NK-92 treated with Interleukin-12 subunit alpha and Interleukin-12 subunit beta, amount 100 ng/mL, for 24 hours (cell line): ENCODE results near the gene WDR45B.

ENCODE experiments used
- DNase-seq: peaks from one replicate; lab custom pipeline; 2025; lab: John Stamatoyannopoulos, UW

WDR45B gene

DNA sequence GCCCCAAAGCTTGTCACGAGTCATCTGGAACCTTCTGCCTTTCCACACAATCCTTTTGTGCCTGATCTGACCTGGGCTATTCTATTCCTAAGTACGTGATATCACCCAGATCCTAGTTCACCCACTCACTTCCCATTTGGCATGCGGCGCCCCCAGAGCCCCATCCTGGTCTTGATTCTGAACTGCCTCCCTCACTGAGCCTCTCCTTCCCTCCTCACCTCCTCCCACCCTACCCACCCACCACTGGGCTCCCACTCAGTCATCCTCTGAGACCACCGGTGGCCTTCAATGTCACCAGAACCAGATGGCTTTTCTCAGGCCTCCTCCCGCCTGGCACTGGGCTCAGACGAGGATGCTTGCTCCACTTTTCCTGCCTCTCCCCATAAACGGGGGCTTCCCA is 18.5 kb downstream of the WDR45B start:
- DNase-seq: no peak

DNA sequence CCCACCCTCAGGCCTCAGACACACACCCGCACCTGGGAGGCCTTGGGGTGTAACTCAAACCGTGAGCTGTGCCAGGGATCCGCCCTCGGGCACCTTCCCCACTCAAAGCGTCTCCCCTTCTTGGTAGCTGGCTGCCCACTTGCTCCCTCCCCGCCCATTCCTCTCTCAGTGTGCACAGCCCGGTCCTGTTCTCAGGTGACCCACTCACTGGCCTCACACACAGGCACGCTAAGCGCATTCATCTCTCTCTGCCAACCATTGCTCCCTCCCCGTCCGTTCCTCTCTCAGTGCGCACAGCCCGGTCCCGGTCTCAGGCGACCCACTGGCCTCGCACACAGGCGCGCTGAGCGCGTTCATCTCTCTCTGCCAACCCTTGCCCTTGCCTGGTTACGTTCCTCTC is 20.8 kb downstream of the WDR45B start:
- no peak for DNase-seq

DNA sequence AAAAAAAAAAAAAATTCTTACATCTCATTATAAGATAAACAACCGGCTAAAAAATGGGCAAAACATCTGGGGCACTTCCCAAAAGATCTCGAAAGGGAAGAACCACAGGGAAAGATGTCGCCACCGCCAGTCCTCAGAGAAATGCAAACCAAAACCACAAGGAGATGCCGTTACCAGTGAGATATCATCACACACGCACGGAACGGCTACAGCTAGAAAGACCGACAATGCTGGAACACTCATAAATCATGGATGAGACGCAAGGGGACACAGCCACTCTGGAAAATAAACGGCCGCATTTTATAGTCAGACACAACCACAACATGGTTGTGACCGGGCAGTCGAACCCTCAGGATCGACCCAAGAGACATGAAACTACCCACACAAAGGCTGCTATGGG is 24.5 kb downstream of the WDR45B start:
- no peak for DNase-seq

DNA sequence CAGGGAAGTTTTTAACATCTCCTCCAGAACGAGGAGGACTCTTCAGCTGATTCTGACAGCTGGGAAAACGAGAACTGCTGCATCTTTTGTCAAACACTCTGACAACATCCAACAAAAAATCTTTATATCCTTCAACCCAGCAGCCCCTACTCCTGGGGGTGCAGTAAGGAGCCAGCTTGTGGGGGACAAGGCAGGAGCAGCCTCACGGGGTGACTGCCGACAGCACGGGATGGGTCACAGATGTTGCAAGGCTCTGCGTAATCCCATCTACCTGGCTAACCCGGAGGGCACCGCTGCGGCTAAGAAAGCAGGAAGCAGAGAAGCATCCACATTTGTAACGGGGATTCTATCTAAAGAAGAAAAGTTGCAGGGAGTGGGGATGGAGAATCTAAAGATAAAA is 28.6 kb downstream of the WDR45B start:
- DNase-seq: no peak

DNA sequence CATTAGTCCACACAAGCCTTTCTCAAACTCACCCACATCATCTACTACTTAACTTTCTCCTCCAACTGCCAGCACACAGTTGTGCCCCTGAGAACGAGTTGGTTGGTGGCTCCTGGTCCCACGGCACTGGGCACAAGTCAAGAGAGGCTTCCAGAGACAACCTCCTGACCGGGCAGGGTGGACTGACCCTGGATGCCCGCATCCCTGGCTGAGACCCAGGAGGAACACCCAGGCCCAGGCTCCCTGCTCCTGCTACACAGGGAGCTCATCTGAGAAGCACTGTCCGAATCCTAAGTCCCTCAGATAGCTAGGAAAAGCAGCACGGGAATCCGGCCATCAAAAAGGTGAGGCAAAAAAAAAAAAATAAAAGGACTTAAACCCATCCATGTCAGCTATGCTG is 29.0 kb downstream of the WDR45B start:
- DNase-seq: no peak

DNA sequence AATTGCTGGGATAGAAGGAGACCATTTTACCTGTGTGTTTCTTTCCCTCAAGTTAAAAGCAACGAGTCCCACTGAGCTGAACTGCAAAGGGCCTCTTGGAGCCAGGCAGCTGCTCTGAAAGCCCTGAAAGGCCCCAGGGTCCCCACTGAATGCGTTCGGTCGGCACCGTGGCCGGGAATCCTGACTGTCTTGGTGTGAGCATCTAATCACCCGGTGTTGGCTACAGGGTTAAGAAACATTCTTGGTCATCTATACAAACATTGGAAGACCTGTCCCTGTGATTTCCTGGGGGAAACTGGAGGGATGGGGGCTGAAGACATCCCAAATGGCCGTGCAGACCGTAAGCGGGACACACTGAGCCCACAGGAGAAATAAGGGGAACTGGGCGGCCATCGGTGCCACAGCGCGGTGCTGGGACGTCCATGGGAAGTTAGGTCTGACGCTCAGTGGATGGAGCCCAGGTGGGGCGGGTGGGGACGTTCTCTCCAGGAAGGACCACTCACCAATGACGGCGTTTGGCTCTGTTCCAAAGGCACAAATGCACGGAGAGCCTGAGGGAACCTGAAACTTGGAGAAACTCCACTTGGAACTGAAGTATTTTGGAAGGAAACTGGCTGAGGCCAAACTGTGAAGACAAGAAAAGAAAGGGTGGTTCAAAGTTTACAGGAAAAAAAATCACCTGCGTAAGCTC is 32.1 kb downstream of the WDR45B start:
- DNase-seq: no peak

DNA sequence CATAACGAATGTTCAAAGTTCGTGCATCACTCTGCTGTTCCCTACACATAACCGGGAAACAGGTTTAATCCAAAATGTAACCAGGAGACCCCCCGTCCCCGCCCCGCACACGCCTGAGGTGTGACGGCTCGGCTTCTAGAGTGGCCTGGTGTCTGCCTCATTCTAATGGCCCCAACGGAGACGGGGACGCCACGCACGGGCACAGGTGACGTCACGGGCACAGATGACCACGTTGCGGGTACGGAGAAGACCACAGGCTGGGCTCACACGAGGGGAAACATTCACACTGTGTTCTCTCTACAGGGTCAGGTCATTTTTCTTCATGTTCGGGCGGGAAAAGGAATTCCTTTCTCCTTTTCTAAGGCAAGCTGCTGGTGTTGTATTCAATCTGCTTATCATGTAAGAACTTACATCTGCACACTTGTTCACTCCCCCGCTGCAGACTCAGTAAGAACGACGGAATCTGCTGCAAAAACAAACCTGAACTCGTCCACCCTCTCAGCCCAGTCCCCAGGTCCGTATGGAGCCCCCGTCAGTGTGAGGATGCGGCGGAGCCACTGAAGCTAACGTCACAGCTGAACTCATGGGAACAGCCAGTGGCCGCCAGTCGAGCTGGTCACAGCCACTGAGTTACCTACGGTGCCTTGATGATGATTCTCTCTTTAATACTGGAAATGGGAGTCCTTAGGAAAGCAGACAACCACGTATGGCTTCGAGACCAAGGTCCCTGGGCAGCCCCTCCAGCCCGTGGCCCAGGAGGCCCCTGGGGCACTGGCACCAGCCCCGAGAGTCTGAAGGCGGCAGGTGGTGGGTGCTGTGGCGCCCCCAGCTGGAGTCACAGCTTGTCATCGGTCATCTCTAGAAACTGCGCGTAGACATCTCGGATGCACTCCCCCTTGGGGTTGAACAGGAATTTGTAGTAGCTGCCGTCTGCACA is 32.9 kb downstream of the WDR45B start:
- DNase-seq: no peak

DNA sequence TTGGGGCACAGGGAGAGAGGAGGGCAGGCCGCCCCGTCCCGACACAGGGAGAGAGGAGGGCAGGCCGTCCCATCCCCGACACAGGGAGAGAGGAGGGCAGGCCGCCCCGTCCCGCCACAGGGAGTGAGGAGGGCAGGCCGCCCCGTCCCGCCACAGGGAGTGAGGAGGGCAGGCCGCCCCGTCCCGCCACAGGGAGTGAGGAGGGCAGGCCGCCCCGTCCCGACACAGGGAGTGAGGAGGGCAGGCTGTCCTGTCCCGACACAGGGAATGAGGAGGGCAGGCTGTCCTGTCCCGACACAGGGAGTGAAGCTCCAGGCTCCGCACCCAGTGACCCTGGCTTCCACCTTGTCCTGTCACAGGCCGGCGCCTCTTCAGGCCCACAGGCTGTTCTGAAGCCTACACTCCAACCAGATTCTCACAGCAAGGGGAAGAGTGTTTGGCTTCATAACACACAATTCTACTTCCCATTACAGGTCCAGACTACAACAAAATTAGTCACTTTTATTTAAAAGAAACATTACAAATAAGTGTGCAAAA is 34.1 kb downstream of the WDR45B start:
- DNase-seq: no peak

DNA sequence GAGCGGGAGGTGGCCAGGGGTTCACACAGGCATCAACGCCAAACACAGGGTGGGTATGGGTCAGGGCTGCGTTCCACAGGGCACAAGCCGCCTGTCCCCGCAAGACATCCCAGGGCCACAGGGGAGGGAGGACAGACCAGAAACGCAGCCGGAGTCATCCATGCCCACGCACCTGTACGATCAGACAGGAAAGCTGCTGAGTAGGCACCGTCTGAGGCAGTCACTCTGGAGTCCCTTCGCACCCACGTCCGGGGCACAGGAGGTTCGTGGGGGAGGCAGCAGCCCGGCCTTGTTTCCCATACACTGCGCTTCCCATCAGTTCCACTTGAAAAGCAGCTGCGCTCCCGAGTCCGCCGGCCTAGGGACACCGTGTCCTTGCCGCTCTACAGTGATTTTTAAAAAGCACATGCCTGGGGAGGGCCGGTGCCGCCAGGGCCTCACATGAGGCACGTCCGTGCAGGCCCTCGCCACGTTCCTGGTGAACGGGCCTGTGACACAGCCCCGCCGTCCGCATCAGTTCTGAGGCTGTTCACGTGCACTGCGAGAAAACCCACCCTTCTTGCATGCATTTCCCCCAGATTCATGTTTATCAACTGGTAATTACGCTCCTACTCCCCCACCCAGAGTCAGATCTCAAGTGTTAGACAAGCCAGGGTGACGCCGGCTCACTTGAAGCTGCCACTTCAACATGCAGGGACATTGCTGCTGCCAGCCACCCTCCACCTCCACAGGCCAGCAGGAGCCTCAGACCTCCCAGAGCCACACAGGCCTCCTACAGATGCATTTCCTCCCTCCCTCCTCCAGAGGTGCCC is 34.8 kb downstream of the WDR45B start:
- no peak for DNase-seq

DNA sequence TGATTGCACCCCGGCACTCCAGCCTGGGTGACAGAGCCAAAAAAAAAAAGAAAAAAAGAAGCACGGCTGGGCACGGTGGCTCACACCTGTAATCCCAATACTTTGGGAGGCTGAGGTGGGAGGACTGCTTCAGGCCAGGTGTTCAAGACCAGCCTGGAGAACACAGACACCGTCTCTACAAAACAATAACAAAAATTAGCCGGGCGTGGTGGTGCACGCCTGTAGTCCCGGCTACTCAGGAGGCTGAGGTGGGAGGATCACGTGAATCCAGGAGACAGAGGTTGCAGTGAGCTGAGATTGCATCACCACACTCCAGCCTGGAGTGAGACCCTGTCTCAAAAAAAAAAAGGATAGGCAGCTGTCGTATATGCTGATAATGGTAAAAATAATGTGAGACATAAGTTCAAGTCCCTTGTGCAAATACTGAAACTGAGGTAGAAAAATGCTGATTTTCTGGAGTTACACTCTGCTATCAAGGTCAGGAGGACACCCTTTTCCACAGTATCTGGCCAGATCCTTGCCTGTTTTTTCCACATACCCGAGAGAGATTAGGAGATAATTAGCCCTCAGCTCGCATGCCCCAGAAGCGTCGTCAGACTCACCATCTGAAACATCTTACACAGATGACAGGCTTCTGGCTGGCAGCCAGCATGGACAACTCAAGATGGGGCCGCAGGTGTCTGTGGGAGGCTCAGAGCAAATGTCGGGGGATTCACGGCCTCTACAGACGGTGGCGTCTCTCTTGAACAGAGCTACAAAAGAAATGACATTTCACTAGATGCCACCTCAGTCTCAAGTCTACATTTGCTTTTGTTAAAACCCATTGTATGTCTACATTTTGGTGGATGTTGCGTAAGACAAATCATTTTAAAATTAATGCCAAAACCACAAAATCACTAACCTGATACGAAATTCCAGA is 36.8 kb downstream of the WDR45B start:
- no peak for DNase-seq

DNA sequence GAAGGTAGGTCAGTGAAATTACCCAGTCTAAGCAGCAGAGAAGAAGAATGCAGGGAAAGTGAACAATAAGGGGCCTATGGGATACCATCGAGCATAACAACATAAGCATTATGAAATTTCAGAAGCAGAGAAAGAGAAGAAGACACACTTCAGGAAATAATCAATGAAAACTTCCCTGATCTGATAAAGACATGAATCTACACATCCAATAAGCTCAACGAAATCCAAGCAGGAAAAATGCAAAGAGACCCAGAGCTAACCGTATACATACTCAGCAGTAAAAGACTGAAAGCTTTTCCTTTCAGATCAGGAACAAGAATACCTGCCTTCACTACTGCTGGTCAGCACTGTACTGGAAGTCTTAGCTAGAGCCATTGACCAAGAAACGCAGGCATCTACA is 38.6 kb downstream of the WDR45B start:
- DNase-seq: no peak

DNA sequence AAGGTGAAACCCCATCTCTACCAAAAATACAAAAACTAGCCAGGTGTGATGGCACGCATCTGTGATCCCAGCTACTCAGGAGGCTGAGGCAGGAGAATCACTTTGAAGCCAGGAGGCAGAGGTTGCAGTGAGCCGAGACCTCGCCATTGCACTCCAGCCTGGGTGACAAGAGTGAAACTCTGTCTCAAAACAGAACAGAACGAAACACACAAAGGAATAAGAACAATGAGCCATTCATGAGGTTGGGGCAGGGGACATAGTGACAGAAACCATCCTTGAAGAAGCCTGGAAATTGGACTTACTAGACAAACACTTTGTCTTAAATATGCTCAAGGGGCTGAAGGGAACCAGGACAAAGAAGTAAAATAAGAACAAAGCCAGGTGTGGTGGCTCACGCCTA is 39.4 kb downstream of the WDR45B start:
- DNase-seq: no peak

DNA sequence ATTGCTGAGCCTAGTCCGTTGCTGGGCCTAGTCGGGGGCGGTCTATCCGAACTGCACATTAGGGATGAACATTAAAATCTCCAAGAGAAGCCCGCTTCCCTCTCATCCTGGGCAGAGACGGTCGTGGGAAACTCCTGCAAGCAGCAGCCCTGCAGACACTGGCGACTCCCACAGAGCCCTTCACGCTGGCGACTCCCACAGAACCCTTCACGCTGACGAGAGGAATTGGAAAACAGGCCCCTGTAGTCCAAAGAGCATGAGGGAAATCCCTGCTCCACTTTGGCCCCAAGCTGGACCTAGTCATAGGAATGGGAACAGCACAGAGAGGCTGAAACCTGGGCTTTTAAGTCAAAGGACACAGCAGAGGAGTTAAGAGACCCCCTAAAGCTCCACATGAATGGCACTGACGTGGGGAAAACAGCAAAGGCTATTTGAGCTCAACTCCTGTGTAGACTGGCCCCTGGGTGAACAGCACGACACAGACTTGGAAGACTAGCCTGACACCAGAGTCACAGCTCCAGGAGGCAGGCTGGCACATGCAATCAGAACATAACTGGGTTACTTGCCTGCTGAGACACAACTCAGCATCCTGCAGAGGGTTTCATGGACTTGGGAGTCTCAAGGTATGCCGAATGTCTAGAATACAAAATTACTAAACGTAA is 42.2 kb downstream of the WDR45B start:
- no peak for DNase-seq

DNA sequence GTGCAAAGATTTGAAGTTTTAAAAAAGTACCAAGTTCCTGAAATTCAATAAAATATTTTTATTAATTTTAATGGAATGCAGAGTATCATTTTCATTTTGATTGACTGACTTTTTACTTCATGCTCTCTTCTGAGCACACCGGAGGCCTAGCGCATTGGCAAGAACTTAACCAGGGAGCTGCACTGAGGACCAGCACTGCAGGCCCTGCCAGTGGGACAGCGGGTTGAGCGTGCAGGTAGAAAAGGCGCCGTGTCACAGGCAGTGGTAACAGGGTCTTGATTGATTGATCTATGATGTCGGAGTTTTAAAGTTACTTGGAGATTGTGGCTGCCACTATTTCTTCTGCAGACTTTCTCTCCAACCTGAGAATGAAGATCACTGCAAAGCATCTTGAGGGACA is 43.7 kb downstream of the WDR45B start:
- no peak for DNase-seq

DNA sequence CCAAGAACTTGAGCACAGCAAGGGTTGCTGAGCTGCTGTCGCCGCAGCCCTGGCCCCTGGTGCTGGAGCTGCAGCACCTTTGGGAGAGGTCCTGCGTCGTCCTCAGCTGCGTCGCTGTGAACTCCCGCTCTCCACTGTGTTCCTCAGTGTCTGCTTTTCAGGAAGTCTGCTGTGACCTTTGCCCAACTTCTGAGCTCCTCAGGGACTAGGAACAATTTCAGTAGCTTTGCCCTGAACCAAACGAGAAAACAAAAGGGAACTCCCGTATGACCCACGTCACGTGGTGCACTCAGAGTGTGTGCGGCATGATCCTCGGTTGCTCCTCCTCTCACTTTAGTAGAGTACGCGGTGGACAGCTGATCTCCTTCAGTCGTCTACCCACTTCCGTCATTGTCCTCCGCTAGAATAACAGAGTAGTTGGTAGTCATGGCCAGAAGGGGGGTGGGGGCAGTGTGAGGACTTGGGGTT is 44.2 kb downstream of the WDR45B start:
- DNase-seq: no peak

DNA sequence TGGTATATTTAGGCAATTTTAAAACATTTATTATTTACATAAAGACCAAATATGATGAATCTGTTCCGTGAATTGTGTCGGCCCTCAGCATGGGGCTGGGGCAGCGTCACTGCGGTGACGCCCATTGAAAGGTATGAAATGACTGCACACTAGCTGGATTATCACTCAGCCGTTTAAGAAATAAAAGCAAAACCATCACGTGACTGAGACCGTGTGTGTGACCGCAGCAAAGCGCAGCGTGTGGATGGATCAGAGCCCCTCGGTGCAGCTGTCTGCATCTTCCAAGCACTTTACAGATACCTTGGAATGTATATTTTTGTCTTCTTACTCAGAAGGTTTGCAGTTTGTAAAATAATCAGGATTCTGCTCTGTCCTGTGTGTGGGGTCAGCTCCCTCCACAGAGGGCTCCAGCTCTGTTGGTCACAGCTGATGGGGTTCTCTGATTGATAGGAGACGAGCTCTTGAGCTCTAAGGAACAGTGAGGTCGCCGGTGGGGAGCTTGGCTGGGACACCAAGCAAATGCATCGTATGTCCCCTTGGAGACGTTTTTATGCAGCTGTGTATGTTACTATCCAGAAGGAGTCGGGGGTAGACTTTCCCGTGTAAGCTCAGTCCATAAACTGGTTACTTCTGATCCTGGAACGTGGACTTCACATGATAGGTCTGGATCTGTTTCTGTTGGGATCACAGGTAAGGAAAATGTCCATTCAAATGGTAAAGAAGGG is 45.1 kb downstream of the WDR45B start:
- DNase-seq: no peak

DNA sequence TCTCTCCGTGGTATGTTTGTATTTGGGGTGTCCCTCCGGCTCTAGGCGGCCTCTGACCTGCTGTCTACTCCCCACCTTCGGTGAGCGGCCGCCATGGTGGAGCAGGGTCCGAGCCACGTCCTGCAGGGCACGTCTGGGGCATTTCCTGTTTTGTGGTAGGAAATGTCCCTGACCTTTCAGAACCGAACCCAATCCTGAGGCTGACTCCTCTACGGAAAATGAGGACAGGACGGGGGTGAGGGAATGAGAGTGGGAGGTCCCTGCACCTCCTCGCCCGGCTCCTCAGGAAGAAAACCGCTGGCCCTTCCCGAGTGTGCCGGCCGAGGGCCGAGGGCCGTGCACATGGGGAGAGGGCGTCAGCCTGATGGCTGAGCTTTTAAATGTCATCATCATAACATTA is 45.8 kb downstream of the WDR45B start:
- no peak for DNase-seq

DNA sequence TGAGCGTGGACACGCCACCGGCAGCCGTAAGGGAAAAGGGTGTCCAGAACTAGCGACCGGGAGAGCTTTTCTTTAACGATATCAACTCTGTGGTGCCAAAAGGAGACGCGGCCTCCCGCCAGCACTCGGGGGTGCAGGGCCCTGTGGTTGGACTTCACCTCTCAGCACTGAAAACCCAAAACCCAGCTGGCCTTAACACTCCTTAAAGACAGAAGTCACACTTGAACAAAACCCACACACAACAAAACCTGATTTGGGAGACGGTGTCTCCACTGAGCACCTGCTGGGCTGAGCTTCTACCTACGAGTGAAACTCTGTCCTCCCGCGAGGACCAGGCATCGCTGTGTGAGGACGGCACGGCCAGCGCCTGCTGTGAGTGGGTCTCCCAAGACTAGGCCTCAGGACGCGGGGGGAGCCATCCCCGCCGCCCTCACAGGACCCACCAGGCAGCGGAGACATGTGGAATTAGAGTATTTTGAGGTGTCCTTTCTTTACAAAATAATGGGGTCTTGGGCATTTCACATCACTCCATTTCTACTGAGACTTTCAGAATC is 46.7 kb downstream of the WDR45B start:
- DNase-seq: no peak

DNA sequence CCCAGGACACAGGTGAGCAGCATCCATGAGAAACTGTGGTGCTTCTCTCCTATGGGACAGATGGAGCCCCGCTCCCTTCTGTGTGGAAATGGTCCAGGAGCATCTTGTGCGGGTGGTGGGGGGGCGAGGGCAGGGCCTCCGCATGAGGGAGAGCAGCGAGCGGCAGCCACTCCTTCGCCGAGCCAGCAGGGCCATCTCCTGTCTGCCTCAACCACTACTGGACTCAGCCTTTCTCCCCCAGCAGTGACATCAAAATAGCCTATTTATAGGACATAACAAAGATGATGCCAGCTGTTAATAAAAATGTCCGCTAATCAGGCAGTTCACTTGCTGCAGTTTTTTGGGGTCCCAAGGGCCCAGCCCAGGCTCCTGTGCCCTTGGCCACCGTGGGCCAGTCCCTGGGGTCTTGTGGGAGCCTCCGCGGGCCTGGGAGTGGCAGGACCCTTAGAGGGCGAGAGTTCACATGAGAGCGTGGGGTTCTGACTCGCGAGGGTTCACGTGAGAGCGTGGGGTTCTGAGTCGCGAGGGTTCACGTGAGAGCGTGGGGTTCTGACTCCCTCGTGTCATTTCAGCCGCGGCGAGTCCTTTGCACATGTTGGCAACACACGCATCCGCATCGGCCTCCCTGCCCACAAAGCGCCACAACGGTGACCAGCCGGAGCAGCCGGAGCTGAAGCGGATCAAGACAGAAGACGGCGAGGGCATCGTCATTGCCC is 47.4 kb downstream of the WDR45B start:
- no peak for DNase-seq
